Upper lobe of left lung (tissue), 4 donors: ENCODE results near the gene AURKAIP1.

Experiments
- CTCF ChIP-seq, 6 experiments: fragments of 450-650 bp in 4 of 6; fragments of 200-600 bp in 2 of 6; sonication (generic) in 2 of 6; IDR thresholded peaks; one replicate each; pipeline ENCODE4 v1.5.1; 2016 to 2019; ENCODE audit warnings: antibody characterized with exemption in 6 of 6
- POLR2A ChIP-seq, 4 donors: fragments of 450-650 bp; IDR thresholded peaks; one replicate each; pipeline ENCODE4 v1.5.1; 2016 to 2017; ENCODE audit warnings: antibody characterized with exemption in 4 of 4, mild to moderate bottlenecking in 2 of 4
- POLR2AphosphoS5 ChIP-seq, 2 donors: sonication (generic); formaldehyde crosslinking; IDR thresholded peaks; one replicate each; pipeline ENCODE4 v1.5.1; 2017; ENCODE audit warnings: antibody characterized with exemption in 2 of 2

- TF ChIP-seq POLR2A (IDR thresholded peaks at IDR 0.05) (no peak), CTCF (IDR thresholded peaks at IDR 0.05) (no peak), POLR2AphosphoS5 (IDR thresholded peaks at IDR 0.05) (no peak)
Observed at GRCh38 chr1:1393428-1393827, 18.4 kb upstream of the AURKAIP1 start.
